ENCODE results near the gene COMT. TPM values are rescaled to one million over a fixed set of nuclear protein-coding genes. Genes with fewer than 3 reads are reported as not detected.

Gene COMT
- total RNA-seq, 1 experiment from 2014 or later: 196 TPM

GRCh38 chr22:19930551-19931486 lies 10.8 kb upstream of the COMT start:
- CTCF ChIA-PET: interaction anchor here (0.6 kb wide), 1 partner anchor 200 kb away, joined by 3 read pairs; no protein-coding TSS in a partner anchor
- Mint-ChIP-seq H3K4me1 (ENCODE audit: insufficient read depth, unreplicated experiment) (no peaks in the 10 kb centered on the region), H3K27ac (ENCODE audit: low read depth, unreplicated experiment) (no peak overlapping the region), H3K36me3 (ENCODE audit: insufficient read depth, unreplicated experiment) (peaks cover 29% of the 10 kb centered on the region), H3K9me3 (ENCODE audit: unreplicated experiment) (peaks cover 5% of the 10 kb centered on the region), H3K27me3 (ENCODE audit: insufficient read depth, unreplicated experiment) (no peaks in the 10 kb centered on the region), H3K4me3 (ENCODE audit: unreplicated experiment) (no peak overlapping the region)
- no peak for TF ChIP-seq CTCF (IDR thresholded peaks at IDR 0.05; ENCODE audit: unreplicated experiment)
- no peak for DNase-seq (ENCODE audit: unreplicated experiment)
- intact Hi-C loops (cut with micrococcal nuclease): no loop called here
- POLR2A ChIA-PET: interaction anchor here (0.9 kb wide), 1 partner anchor 10 kb away, joined by 3 read pairs; the partner anchor contains the start of genes COMT and TXNRD2
- BruUV-seq (replicated peaks): no TSS peak

DNA sequence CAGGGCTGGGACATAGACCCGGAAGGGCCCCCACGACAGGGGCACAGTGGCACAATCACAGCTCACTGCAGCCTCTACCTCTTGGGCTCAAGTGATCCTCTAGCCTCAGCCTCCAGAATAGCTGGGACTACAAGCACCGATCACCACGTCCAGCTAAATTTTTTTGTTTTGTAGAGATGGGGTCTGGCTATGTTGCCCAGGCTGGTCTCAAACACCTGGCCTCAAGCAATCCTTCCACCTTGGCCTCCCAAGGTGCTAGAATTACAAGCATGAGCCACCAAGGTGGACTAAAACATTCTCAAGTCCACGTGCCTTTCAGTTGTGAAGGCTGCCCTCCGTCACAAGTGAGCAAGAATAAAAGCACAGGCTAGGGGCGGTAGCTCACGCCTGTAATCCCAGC lies 10.1 kb upstream of the COMT start:
- H3K36me3 Mint-ChIP-seq (ENCODE audit: insufficient read depth, unreplicated experiment): peaks cover 27% of the 10 kb centered on the region
- CTCF ChIA-PET: no interaction called here
- no peak for TF ChIP-seq CTCF (IDR thresholded peaks at IDR 0.05; ENCODE audit: unreplicated experiment)
- H3K4me3 Mint-ChIP-seq (ENCODE audit: unreplicated experiment): no peak overlapping the region
- POLR2A ChIA-PET: no interaction called here
- no TSS peak for BruUV-seq (replicated peaks)
- DNase-seq (ENCODE audit: unreplicated experiment): no peak
- peaks cover 8% of the 10 kb centered on the region for H3K9me3 Mint-ChIP-seq (ENCODE audit: unreplicated experiment)
- intact Hi-C loops (cut with micrococcal nuclease): no loop called here
- H3K4me1 Mint-ChIP-seq (ENCODE audit: insufficient read depth, unreplicated experiment): no peaks in the 10 kb centered on the region
- no peak overlapping the region for H3K27ac Mint-ChIP-seq (ENCODE audit: low read depth, unreplicated experiment)
- H3K27me3 Mint-ChIP-seq (ENCODE audit: insufficient read depth, unreplicated experiment): no peaks in the 10 kb centered on the region

- Mint-ChIP-seq H3K27me3 (ENCODE audit: insufficient read depth, unreplicated experiment) (no peaks in the 10 kb centered on the region), H3K36me3 (ENCODE audit: insufficient read depth, unreplicated experiment) (peaks cover 29% of the 10 kb centered on the region), H3K27ac (ENCODE audit: low read depth, unreplicated experiment) (no peak overlapping the region), H3K4me1 (ENCODE audit: insufficient read depth, unreplicated experiment) (no peaks in the 10 kb centered on the region), H3K4me3 (ENCODE audit: unreplicated experiment) (no peak overlapping the region), H3K9me3 (ENCODE audit: unreplicated experiment) (peaks cover 13% of the 10 kb centered on the region)
- intact Hi-C loops (cut with micrococcal nuclease): no loop called here
- no TSS peak for BruUV-seq (replicated peaks)
- no peak for DNase-seq (ENCODE audit: unreplicated experiment)
- ChIA-PET CTCF (interaction anchor here (0.6 kb wide), 2 partner anchors 22 to 253 kb away, joined by 3 read pairs; no protein-coding TSS in a partner anchor), POLR2A (interaction anchor here (0.6 to 0.7 kb wide), 3 partner anchors 15 to 140 kb away, joined by 3 read pairs; no protein-coding TSS in a partner anchor)
- no peak for TF ChIP-seq CTCF (IDR thresholded peaks at IDR 0.05; ENCODE audit: unreplicated experiment)
Observed at GRCh38 chr22:19932367-19933206, 9.0 kb upstream of the COMT start.

All from MCF 10A (cell line).